ENCODE measurements around the gene DCD. TPM values are rescaled to one million over a fixed set of nuclear protein-coding genes. Genes with fewer than 3 reads are reported as not detected.

The DCD gene
- total RNA-seq, 1 donor: not detected

Other genes starting within 250 kb of the DCD start
- gene ITGA5, start 229.1 kb downstream of the DCD start, total RNA-seq: 431 and 438 TPM in 2 replicates
- 1.7 and 3.5 TPM in 2 replicates for gene GTSF1, start 174.8 kb downstream of the DCD start, total RNA-seq
- not detected in 2 replicates for gene NCKAP1L, start 150.6 kb downstream of the DCD start, total RNA-seq
- gene PDE1B, start 98.8 kb downstream of the DCD start, total RNA-seq: not detected in 2 replicates
- gene PPP1R1A, start 59.7 kb downstream of the DCD start, total RNA-seq: not detected in 2 replicates
- gene LACRT, start 13.5 kb downstream of the DCD start, total RNA-seq: not detected in 2 replicates
- gene MUCL1, start 206.2 kb upstream of the DCD start, total RNA-seq: not detected in 2 replicates